HT1080 (cell line): Measurements from ENCODE around the gene LAS1L. TPM values are rescaled to one million over a fixed set of nuclear protein-coding genes. Genes with fewer than 3 reads are reported as not detected.
"Not testable (repeated sequence)": the region's sequence is repeated elsewhere in the genome, so short reads cannot be mapped to it uniquely, and the experiment has no call there.

Experiments
- DNase-seq: peaks from one replicate; pipeline ENCODE4 v3.0.0-alpha.2; 2015; ENCODE audit warnings: low read depth
- total RNA-seq: library from RNA; depleted of rRNA; stranded (reverse); fragments of >200 nt; shearing (Covaris generic); gene quantifications from 2 replicates; pipeline ENCODE4 v1.2.3, GENCODE V29; 2014; rRNA removed

LAS1L gene
- total RNA-seq, 1 experiment from 2014 or later, result 54.9 TPM

GRCh38 chrX:65518980-65519379, 15.6 kb downstream of the LAS1L start:
- not testable (repeated sequence) for DNase-seq

DNA sequence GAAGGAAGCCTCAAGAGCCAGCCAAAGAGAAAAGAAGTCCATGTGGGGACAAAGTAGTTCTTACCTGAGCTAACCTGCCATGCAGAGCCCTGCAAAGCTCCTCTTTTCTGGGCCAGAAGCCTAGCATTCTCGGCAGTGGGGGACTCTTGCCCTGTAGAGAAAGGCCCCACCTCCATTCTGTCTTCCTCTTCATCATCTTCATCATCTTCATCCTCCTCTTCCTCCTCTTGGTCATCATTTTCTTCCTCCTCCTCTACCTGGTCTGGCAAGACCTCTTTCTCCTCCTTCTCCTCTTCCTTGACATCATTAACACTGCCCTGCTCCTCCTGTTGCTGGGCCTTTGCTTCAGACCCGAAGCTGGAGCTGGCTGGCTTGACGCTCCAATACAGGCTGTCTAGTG, 16.7 kb downstream of the LAS1L start:
- DNase-seq, result no peak

DNA sequence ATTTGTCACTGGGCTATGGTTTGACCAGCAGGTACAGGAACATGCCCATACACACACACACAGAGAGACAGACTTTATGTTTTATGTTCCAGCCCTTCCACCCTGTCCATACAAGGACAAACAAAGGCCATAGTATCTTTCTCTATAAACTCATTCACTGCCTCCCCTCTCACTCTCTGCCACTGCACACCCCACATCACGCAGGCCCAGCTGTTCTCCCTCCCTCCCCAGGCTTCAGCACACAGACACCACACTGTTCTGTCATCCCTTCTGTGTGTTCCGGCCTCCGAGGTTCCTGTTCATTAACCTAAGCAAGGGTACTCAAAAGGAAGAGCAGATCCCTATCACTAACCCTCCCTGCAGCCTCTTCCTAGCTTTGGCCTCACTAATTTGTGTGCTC, 17.8 kb downstream of the LAS1L start:
- no peak for DNase-seq

- DNase-seq, result no peak
Observed at GRCh38 chrX:65513610-65514009, 21.0 kb downstream of the LAS1L start.

- no peak for DNase-seq
Observed at GRCh38 chrX:65509400-65509799, 25.2 kb downstream of the LAS1L start.

- no peak for DNase-seq
Observed at GRCh38 chrX:65508851-65509250, 25.7 kb downstream of the LAS1L start.

DNA sequence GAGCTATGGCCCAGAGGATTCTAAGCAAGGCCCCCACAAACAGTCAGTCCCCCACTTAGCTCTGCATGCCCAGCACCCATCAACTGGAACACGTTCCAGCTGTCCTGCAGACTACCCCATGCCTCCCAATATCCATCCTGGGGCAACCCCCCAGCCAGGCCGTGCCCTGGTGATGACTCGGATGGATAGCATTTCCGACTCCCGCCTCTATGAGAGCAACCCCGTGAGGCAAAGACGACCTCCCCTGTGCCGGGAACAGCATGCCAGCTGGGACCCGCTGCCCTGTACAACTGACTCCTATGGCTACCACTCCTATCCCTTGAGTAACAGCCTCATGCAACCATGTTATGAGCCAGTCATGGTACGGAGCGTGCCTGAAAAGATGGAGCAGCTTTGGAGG, 32.0 kb downstream of the LAS1L start:
- DNase-seq, result peak; percentile 6

DNA sequence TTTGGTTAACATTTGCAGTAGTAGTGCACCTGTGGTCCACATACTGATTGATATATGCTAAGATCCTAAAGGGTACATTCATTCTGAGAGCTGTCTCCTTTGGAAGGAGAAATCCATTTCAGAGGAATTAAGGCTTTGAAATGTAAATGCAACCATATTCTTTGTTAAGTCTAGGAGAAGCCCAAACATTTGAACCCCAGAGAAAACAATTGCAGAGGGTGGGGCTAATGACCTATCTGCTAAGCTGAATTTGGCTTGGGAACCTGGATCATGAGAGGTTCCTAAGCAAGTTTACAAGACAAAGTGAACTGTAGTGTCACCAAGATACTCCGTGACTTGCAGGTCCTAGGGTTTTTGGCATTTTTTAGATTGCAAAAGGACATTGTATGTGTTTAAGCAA, 41.2 kb downstream of the LAS1L start:
- no peak for DNase-seq

GRCh38 chrX:65491620-65492019, 43.0 kb downstream of the LAS1L start:
- DNase-seq, result no peak

GRCh38 chrX:65488495-65488894, 46.1 kb downstream of the LAS1L start:
- no peak for DNase-seq

DNA sequence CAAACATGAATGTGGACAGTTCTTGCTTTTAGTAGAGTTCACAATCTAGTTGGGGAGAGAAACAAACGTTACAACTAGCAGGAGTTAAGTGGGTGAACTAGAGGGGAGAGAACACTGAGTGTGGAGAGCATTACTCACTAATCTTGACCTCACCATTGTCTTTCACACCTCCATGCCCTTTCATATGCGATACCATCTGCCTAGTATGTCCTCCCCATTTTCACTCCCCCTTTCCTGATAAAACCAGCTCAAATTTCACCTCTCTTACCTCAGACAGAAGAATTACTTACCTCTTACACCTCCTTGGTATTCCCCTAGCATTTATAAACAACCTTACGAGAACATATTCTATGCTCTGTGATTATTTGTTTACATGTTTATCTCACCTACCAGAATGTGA, 53.6 kb downstream of the LAS1L start:
- DNase-seq, result no peak

GRCh38 chrX:65479102-65479501, 55.5 kb downstream of the LAS1L start:
- DNase-seq, result not testable (repeated sequence)

DNA sequence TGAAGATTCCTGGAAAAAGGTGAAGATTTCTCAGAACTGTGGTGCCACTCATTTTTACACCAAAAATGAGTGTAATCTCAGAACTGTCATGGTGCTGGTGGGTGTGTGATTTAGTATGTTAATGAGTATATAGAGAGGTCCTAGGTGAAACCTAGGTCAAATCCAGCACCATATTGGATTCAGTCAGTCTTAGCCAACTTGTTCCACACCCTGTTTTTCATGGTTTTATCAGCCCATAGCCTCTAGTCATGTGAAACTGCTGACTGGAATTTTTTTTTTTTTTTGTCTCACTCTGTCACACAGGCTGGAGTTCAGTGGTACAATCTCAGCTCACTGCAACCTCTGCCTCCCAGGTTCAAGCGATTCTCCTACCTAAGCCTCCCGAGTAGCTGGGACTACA, 58.0 kb downstream of the LAS1L start:
- DNase-seq, result no peak

DNA sequence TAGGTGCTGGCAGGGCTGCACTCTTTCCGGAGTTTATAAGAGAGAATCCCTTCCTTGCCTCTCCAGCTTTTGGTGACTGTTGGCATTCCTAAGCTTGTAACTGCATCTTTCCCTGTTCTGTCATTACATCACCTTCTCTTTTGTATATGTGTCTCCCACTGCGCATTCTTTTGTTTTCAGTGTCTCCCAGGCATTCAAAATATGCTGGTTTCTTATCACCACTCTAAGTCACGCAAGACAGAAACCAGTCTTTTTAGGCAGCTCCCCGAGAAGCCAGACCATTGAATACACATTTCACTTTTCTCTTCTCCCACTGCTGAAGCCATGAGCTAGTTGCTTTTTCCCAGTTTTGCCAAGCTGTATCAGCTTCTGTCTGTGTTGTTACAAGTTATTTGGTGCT, 71.0 kb downstream of the LAS1L start:
- no peak for DNase-seq

Other genes starting within 250 kb of the LAS1L start
- 366 and 417 TPM in 2 replicates for gene MSN, start 132.9 kb upstream of the LAS1L start, total RNA-seq